CD4-positive, alpha-beta T cell treated with Interleukin-21 for 1 hour (primary cell): Measurements from ENCODE around the gene OSER1.
A peak's percentile ranks its signal among the peaks of the same experiment; 100 is the strongest.

ENCODE experiments used
- DNase-seq: peaks from one replicate; pipeline ENCODE4 v3.0.0-alpha.2; 2020

OSER1 gene

DNA sequence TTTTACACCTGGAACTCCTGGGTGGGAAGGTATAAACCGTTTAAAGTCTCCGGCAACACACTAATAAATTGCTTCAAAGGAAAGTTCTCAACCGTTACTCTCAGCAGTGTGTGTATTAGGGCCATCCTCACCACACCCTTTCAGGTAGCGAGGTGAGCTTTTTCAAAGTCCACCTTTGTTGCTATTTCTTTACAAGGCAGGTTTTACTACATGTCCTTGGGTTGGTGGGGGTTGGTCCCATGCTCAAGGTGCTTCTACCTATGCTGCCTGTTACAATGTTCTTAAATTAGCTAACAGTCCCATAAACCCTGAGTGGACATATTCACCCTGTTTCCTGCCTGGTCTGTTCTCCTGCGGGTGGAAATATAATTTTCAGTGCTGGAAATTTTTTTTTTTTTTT is 13.2 kb upstream of the OSER1 start:
- no peak for DNase-seq

DNA sequence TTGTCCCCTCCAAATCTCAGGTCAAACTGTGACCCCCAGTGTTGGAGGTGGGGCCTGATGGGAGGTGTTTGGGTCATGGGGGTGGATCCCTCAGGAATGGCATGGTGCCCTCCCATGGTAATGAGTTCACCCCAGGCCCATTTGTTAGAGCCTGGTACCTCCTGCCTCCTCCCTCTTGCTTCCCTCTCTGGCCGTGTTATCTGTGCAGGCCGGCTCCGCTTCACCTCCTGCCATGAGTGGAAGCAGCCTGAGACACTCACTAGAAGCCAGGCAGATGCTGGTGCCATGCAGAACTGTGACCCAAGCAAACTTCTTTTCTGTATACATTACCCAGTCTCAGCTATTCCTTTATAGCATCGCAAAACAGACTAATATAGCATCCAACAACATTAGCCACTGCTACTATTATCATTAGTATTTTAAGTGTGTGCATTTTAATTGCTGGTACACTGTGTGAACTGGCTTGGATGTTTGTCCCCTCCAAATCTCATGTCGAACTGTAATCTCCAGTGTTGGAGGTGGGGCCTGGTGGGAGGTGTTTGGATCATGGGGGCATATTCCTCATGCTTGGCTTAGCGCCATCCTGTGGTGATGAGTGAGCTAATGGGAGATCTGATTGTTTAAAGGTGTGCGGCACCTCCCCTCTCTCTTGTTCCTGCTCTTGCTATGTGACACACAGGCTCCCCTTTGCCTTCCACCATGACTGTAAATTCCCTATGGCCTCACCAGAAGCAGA is 12.2 kb upstream of the OSER1 start:
- no peak for DNase-seq

DNA sequence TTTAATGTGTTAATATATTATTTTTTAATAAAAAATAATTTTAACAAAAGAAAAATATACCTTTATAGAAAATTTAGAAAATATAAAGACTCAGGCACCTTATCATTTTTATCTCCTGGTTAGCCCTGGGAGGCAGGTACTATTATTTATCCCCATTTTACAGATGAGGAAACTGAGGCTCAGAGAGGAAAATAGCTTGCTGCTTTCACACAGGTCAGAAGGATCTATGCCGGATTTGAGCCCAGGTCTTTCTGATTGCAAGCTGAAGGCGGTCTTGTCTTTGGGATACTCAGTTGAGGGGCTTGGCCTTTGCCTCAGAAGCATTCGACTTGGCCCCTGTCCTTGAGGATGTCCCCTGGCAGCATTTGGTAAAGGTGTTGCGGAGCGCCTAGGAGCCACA is 11.5 kb upstream of the OSER1 start:
- no peak for DNase-seq

DNA sequence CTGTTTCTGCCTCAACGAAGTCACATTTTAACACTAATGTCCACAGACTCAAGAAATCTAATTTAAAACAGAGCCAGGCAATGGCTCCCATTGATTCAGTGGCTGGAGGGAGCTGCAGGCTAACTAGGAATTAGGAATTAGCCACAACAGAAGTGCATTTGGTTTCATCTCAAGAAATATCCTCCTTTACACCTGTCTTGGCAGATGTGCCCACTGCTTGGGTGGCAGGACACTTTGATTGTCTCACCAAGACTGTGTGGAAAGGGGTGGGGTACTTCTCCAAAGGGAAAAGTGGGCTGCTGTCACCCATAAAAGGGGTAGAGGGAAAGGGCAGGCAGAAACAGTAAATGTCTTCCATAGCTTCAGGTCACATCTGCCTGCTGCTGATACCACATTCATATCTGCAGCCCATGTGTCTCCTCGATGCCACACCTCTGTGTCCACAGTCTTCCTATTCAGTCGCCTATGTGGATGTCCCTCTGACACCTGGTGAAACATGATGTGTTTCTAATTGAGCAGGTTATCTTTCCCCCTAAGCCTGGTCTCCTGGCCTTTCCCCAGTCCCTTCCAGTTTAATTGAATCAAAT is 10.9 kb upstream of the OSER1 start:
- DNase-seq = no peak

DNA sequence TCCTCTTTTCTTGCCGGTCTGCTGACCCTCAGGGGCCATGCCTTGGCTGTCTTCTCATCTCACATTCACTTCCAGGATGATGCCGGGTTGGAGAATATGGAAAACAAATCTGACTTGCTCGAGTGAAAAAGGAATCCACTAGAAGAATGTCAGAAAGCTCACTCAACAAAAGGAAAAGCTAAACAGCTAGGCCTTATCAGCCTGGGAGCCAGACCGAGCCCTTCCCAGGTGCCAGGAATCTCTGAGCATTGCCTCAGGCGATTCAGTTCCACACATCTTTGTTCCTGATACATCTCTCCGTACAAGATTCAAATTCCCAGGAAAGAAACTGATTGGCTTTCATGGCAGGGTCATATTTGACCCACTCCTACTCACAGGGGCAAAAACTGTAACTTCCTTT is 9.2 kb upstream of the OSER1 start:
- DNase-seq = no peak

DNA sequence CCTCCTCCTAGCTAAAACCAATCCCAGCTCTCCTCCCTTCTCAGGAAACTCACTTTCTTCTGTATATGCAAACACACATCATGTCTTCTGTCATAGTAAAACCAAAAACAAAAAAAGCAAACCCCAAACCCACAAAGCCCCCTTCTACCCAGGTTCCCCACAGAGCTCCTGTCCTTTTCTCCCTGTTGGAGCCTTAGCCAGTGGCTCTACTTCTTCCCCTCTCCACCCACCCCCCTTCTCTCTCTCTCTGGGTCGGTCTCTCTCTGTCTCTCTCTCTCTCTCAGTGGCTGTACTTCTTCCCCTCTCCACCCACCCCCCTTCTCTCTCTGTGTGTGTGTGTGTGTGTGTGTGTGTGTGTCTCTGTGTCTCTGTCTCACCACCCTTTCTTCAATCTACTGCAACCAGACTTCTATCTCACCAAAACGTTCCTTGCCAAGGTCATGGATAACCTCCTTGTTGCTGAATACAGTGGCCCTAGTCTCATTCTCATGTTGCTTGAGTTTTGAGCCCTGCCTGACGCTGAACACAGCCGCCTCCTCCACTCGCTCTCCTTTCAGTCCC is 8.7 kb upstream of the OSER1 start:
- peak; percentile 42 for DNase-seq

DNA sequence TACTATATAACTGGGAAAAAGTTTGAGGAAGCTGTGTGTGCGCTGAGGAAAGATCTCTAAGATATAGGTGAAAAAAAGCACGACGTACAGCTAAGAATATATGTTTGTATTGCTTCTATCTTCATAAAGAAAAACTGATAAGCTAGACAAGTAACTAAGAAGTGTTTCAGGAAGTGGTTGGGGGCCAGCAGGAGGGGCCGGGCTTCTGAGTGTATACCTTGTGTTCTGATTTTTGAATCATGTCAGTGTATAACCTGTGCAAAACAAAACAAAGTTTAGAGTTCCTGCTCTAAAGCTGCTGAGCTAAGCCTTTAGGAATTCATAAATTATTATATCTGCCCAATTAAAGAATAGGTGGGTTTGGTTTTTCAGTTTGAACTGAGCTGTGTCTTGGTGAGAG is 7.9 kb upstream of the OSER1 start:
- peak; percentile 42 for DNase-seq

DNA sequence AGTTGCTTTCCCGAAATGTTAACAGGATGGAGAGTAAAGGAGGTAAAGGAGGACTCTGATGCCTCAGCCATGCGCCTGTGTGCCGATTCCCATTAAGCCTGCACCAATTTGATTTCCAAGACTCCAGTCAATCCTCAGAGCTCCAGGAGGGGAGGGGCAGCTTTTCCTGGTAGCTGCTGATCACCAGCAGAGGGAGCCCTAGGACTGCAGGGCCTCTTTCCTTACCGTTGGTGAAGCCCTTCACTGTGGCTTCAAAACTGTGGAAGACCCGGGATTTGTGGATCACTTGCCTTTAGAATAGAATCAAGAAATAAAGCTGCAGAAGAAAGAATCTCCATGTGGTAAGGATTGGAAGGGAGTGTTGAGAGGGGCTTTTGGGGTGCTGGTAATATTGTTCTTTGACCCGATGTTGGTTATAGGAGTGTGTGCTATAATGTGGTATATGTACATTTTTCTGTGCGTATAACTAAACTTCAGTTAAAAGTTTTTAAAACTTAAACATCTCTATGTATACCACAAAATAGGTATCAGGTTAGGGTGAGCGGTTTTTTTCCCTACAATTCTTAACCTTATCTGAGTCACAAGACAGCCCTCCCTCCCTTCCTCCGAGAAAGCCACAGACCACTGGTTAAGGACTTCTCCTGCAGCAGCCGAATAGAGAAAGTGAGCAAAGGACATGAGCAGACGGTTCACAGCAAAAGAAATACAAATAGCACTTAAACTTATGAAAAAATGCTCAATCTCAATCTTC is 6.9 kb upstream of the OSER1 start:
- DNase-seq = peak; percentile 76

DNA sequence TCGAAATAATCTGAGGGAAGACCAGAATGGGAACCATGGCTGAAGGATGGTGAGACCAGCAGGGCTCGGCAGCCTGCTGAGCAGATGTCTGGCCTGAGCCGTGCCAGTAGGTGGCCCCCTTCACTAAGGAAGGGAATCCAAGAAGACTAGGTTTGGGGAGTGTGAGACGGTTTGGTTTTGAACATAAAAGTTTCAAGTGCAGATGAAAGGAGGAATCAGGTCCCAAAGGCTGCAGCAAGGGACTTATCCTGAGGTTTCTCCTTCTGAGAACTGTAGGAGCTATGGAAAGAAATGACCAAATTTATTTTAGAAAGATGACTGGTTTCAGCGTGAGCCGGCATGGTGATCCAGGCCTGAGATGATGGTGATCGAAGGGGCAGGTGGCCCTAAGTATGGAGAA is 4.6 kb upstream of the OSER1 start:
- peak; percentile 80 for DNase-seq

DNA sequence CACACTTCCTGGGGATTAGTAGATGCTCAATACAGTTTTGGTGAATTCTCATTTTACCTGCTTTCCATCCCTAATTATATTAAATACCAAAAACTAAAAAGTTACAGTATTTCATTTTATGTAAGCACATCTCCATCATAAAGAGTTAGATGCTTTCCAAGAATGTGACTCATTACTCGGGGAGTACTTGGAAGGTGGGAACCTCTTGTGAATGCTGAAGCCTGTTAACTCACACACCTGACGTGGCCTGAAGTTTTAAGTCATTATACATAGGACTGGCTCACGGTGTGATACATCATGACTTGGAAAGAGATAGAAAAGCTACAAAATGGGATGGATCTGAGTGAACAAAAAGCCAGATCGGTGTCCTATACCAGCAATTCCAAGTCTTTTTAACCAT is 2.2 kb upstream of the OSER1 start:
- DNase-seq = no peak

DNA sequence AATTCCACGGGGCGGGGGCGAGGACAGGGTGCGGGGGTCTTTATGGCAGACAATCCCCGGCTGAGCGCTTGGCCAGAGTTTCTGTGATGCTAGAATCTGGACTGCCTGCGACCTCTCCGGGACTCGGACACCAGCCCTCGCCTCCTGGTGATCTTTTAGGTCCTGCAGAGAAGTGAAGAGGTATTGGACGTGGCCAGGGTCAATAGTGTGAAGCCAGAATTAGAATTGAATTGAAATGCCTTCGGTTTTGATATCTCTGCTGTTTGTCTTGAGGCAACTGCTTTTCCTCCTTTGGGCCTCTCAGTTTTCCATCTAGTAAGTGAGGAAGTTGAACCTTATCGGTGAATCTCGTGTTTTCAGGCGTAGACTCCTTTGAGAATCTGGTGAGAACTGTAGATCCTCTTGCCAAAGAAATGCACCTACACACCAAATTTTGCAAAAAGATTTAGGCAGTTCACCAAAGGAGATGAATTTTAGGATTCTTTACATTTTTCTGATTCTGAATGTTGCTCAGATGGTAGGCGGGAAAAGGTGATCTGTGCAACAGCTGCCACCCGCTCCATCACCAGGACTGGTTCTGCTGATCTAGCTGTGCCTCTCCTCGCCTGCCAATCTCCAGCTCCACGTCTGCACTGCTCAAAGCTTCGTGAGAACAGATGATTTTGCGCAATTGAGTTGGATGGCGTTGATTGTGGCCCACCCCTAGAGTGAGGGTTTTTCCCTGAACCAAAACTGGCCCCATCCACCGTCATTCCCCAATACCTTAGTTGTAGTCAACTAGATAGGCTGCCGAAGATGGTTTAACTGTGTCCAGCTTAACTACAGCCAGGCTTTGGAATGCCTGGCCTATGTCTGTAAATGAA is 837 bp upstream of the OSER1 start:
- DNase-seq = no peak

DNA sequence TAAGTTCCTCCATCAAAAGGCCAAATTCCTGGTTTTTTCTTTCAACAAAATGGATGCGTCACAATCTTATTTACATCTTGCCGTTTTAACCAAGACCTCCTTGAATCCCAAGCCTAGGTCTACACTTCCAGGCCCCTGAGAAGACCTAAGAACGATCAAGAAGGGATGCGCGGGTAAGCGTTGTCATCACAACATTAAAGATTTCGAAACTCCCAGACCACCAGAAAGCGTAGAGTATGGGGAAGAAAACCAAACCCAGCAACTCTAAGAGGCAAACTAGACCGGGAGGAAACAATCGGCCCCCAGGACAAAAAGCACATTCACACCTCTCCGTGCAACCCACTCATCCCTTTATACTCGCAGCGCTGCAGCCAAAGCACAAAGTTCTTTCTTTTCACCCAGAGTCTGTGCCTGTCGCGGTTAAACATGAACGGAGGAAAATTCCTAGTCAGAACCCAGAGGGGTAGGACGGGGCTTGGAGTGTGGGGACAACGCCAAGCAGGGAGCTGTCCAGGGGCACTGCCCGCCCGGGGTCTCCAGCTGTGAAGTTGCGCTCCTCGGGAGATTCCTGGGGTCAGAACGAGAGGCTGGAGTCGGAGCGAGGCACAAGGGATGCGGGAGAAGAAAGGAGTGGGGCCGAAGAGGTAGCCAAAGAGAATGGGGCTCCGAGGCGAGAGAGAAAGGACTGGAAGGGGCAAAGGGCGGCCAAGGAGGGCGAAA is 725 bp downstream of the OSER1 start:
- no peak for DNase-seq

DNA sequence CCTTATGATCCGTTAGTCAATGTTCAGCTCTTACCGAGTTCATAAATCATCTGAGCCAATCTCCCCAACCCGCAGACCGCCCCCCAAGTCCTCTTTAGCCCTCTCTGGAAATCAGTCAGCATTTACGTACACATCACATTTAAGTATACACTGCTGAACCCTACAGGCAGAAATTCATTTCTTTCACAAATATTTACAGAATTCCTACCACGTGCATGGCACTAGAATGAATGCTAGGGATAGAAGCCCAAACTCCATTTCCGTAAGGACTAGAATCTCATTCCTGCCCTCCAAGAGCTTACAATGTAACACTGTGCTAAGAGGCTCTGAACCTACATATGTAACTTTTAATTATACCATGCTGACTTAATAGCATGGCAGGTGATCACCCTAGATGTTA is 1.8 kb downstream of the OSER1 start:
- no peak for DNase-seq

DNA sequence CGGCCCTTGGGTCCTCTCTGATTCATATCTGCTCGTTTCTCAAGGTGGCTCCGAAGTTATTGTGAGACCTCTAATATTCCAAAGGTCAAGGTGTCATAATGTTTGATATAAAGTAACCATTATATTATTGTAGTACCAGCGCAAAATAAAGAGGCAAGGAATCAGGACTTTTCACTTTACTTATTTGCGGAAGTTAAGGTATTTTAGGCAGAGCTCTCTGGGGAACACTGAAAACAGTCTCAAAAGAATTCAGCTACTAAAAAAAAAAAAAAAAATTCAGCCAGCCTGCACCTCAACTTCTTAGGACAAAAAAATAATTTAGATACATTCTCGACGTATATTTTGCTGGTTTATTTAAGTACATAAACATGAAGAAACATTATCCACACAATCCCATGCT is 2.4 kb downstream of the OSER1 start:
- no peak for DNase-seq

DNA sequence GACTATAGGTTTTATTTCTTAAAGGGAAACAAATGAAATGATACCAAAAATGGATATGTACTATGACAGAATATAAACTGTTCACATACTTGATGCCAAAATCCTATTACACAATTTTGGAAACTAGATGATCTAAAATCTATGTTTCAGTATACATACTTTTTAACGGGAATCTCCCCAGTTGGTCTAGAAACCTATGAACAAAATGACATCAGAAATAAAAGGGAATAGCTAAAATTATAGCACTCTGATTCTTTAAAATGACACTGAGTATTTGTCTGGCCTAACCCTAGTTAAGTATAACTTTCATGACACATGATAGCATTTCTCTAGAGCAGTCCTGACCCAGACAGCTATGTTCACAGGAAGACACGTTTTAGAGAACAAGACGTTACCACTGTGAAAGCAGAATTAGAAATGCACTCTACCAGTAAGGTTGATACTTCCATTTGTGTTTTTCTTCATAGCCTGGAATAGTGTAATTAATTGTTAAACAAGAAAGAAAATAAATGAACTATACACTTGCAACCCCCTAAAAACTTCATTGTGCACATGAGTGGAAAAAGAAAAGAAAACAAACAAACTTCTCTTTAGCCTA is 3.3 kb downstream of the OSER1 start:
- no peak for DNase-seq

DNA sequence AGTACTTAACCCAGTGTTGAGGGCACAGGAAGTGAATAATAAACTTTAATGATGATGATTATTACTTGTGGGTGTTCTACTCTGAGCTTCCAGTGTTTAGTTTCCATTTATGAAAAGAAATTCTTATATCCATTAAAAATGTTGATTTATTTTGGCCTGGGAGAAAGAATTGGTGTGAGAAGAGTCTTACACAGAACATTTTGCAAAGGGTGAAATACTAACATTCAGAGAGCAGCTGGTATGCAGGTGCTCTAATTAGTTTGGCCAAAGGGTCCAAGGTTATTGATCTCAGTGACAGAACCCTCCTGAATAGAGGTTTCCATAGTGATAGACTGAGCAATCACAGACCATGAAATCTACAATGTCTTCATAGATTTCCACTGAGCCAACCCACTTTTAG is 4.4 kb downstream of the OSER1 start:
- no peak for DNase-seq

DNA sequence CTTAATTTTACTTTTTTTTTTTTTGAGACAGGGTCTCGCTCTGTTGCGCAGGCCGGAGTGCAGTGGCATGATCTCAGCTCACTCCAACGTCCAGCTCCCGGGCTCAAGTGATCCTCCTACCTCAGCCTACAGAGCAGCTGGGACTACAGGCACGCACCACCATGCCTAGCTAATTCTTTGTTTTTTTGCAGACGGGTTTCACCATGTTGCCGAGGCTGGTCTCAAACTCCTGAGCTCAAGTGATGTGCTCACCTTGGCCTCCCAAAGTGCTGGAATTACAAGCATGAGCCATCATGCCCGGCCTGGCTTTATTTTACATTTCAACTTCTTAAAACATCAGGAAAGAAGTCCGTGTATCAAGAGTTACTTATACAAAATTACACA is 5.7 kb downstream of the OSER1 start:
- no peak for DNase-seq

DNA sequence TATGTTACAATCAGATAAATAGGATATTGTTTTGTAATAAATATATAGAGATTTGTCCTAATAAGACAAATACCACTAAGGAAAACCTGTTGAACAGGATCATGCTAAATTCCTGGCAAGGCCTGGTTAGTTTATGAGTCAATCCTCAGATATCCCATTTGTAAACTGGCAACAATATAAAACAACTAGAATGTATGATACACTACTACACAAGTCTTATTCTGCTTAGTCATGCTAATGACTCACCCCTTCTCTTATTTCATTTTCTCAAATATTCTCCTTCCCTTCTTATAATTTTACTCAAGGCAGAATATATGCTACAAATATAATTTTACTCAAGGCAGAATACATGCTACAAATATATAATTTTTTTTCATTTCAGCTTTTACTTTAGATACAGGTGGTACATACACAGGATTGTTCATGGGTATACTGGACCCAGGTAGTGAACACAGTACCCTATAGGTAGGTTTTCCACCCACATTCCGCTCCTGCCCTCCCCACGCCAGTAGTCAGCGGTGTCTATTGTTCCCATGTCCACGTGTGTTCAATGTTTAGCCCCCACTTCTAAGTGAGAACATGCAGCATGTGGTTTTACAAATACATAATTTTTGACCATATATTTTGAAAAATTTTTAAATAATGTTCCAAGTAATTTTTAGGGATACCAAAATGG is 6.3 kb downstream of the OSER1 start:
- DNase-seq = no peak

DNA sequence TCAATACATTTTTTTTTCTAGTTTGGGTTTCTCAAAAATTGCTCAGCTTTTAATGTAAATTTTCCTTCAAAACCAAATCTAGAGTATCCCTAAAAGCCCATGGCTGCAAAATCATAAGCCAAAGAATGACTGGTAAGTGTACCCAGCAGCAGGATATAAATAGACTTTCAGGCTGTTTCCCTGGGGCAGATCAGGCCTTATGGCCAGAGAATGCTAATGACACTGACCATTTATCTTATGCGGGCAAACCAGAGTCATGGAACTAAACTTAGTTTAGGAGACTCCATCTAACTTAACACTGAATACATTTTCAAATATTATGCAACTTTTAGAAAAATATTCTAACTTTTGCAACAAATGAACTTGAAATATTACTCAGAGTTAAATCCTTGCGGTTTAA is 7.4 kb downstream of the OSER1 start:
- no peak for DNase-seq

DNA sequence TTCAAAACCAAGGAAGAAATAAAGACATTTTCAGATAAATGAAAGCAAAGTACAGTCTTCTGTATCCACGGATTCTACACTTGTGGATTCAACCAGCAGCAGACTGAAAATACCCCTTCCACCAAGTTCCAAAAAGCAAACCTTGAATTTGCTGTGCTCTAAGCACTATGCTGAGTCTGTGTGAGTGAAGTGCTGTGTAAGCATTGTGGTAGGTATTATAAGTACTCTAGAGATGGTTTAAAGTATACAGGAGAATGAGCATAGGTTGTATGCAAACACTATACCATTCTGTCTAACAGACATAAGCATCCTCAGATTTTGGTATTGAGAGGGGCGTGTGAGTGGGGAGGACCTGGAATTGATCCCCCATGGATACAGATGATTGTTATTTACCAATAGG is 9.6 kb downstream of the OSER1 start:
- DNase-seq = no peak

DNA sequence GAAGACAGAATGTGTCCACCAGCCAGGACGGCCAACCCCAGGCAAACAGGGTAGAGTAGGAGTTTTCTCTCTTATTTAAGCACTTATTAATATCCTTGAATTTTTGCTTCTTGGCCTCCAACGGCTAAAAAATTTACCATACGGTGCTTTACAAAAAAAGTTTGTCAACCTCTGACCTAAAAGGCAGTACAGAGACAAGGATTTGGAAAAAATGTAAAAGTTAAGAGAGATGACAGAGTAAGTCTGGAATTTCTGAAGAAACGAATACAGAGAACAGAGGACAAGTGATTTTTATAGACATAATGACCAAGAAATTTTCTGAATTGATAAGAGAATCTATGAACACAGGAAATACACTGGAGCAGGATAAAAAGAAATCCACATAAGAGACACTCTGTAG is 10.2 kb downstream of the OSER1 start:
- DNase-seq = no peak
